GM10266 (cell line): ENCODE measurements around the gene SULT2B1.
"Not testable (repeated sequence)": the region's sequence is repeated elsewhere in the genome, so short reads cannot be mapped to it uniquely, and the experiment has no call there.

ENCODE experiments used
- DNase-seq: peaks from one replicate; pipeline ENCODE4 v3.0.0; 2012; ENCODE audit errors: extremely low spot score
- CTCF ChIP-seq: IDR thresholded peaks from 2 replicates; pipeline ENCODE4 v1.5.1; 2012; ENCODE audit warnings: mild to moderate bottlenecking, low read depth; ENCODE audit not compliant: control insufficient read depth, insufficient read depth; ENCODE audit errors: missing control alignments

The SULT2B1 gene

GRCh38 chr19:48516536-48516935 is 35.4 kb upstream of the SULT2B1 start:
- TF ChIP-seq CTCF: no peak
- DNase-seq: no peak

- no peak for DNase-seq
- no peak for TF ChIP-seq CTCF
Observed at GRCh38 chr19:48518207-48518606, 33.8 kb upstream of the SULT2B1 start.

GRCh38 chr19:48519426-48519825 is 32.5 kb upstream of the SULT2B1 start:
- not testable (repeated sequence) for DNase-seq

GRCh38 chr19:48520134-48520533 is 31.8 kb upstream of the SULT2B1 start:
- TF ChIP-seq CTCF: no peak
- DNase-seq: no peak

GRCh38 chr19:48524221-48524620 is 27.8 kb upstream of the SULT2B1 start:
- no peak for DNase-seq
- TF ChIP-seq CTCF: no peak

GRCh38 chr19:48524732-48525131 is 27.2 kb upstream of the SULT2B1 start:
- TF ChIP-seq CTCF: no peak
- DNase-seq: no peak

GRCh38 chr19:48529156-48529555 is 22.8 kb upstream of the SULT2B1 start:
- no peak for TF ChIP-seq CTCF
- no peak for DNase-seq

- DNase-seq: no peak
- TF ChIP-seq CTCF: no peak
Observed at GRCh38 chr19:48530066-48530720, 21.8 kb upstream of the SULT2B1 start.
